LNCaP clone FGC (cell line): ENCODE data around the gene TRIAP1.

ENCODE experiments used
- DNase-seq: peaks from one replicate; pipeline ENCODE4 v3.0.0-alpha.2; 2011; ENCODE audit warnings: low read depth
- H3K4me3 ChIP-seq: 2 replicates; pipeline ENCODE4 v1.5.1; 2011; ENCODE audit warnings: mild to moderate bottlenecking, low read depth, low read length, control low read depth
- CTCF ChIP-seq: IDR thresholded peaks from 2 replicates; pipeline ENCODE4 v1.5.1; 2012; ENCODE audit warnings: mild to moderate bottlenecking; ENCODE audit not compliant: control insufficient read depth, insufficient read depth; ENCODE audit errors: extremely low read depth

Gene TRIAP1

GRCh38 chr12:120468325-120468820 lies 22.2 kb upstream of the TRIAP1 start:
- peak overlapping the region; percentile 82 for H3K4me3 ChIP-seq
- TF ChIP-seq CTCF = no peak
- DNase-seq = no peak

- TF ChIP-seq CTCF = no peak
- H3K4me3 ChIP-seq = no peak overlapping the region
- no peak for DNase-seq
These were observed 21.3 kb upstream of the TRIAP1 start for GRCh38 chr12:120467439-120467838.

- DNase-seq = no peak
- peak; percentile 66 for TF ChIP-seq CTCF
- H3K4me3 ChIP-seq = no peak overlapping the region
These were observed 20.6 kb upstream of the TRIAP1 start for GRCh38 chr12:120466560-120467315.

GRCh38 chr12:120465756-120466155 lies 19.6 kb upstream of the TRIAP1 start:
- no peak for DNase-seq
- no peak for TF ChIP-seq CTCF

GRCh38 chr12:120463712-120464111 lies 17.5 kb upstream of the TRIAP1 start:
- TF ChIP-seq CTCF = no peak
- DNase-seq = no peak
- H3K4me3 ChIP-seq = no peak overlapping the region

More at GRCh38 chr12:120465756-120466155, 19.6 kb upstream of the TRIAP1 start:
- H3K4me3 ChIP-seq = no peak overlapping the region

GRCh38 chr12:120462099-120462640 lies 16.0 kb upstream of the TRIAP1 start:
- H3K4me3 ChIP-seq = no peak overlapping the region
- TF ChIP-seq CTCF = no peak
- no peak for DNase-seq
